ENCODE results near the gene OPN4.

Gene OPN4

GRCh38 chr10:86658261-86658741 lies 4.0 kb downstream of the OPN4 start:
- no peaks in the 10 kb centered on the region for H3K4me1 ChIP-seq (ENCODE audit: low read length)
- DNase-seq, result no peak
- peaks cover 32% of the 10 kb centered on the region for H3K27me3 ChIP-seq (replicated peaks; ENCODE audit: insufficient read depth, low read length)

GRCh38 chr10:86658751-86659150 lies 4.4 kb downstream of the OPN4 start:
- Histone ChIP-seq H3K27ac (ENCODE audit: low read length) (no peak overlapping the region), H4K20me1 (ENCODE audit: insufficient read depth, low read length) (no peaks in the 10 kb centered on the region), H2AFZ (ENCODE audit: low read length) (no peak overlapping the region), H3K79me2 (ENCODE audit: low read length) (no peaks in the 10 kb centered on the region), H3K4me2 (ENCODE audit: low read depth, low read length) (no peak overlapping the region), H3K27me3 (replicated peaks; ENCODE audit: insufficient read depth, low read length) (peaks cover 32% of the 10 kb centered on the region), H3K9me2 (replicated peaks; ENCODE audit: insufficient read depth, low read length) (no peaks in the 10 kb centered on the region), H3F3A (ENCODE audit: insufficient read depth, low read length) (no peaks in the 10 kb centered on the region), H3K4me1 (ENCODE audit: low read length) (no peaks in the 10 kb centered on the region), H3K36me3 (replicated peaks; ENCODE audit: insufficient read depth, low read length) (no peaks in the 10 kb centered on the region), H3K9ac (ENCODE audit: low read length) (no peak overlapping the region), H3K9me3 (replicated peaks; ENCODE audit: insufficient read depth, low read length) (no peaks in the 10 kb centered on the region), H3K4me3 (ENCODE audit: low read length) (no peak overlapping the region)
- TF ChIP-seq EZH2 (optimal IDR thresholded peaks at IDR 0.05; ENCODE audit: low read depth, low read length) (no peak), EZH2phosphoT487 (IDR thresholded peaks at IDR 0.05; ENCODE audit: low read length) (no peak)
- TF ChIP-seq, protein P1, sequence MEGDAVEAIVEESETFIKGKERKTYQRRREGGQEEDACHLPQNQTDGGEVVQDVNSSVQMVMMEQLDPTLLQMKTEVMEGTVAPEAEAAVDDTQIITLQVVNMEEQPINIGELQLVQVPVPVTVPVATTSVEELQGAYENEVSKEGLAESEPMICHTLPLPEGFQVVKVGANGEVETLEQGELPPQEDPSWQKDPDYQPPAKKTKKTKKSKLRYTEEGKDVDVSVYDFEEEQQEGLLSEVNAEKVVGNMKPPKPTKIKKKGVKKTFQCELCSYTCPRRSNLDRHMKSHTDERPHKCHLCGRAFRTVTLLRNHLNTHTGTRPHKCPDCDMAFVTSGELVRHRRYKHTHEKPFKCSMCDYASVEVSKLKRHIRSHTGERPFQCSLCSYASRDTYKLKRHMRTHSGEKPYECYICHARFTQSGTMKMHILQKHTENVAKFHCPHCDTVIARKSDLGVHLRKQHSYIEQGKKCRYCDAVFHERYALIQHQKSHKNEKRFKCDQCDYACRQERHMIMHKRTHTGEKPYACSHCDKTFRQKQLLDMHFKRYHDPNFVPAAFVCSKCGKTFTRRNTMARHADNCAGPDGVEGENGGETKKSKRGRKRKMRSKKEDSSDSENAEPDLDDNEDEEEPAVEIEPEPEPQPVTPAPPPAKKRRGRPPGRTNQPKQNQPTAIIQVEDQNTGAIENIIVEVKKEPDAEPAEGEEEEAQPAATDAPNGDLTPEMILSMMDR (IDR thresholded peaks at IDR 0.05; ENCODE audit: low read length), result no peak
- DNase-seq, result no peak

More at GRCh38 chr10:86658261-86658741, 4.0 kb downstream of the OPN4 start:
- no peaks in the 10 kb centered on the region for H3K9me3 ChIP-seq (replicated peaks; ENCODE audit: insufficient read depth, low read length)
- H3K9ac ChIP-seq (ENCODE audit: low read length), result no peak overlapping the region
- no peak overlapping the region for H3K27ac ChIP-seq (ENCODE audit: low read length)
- no peaks in the 10 kb centered on the region for H3K36me3 ChIP-seq (replicated peaks; ENCODE audit: insufficient read depth, low read length)
- H3K79me2 ChIP-seq (ENCODE audit: low read length), result no peaks in the 10 kb centered on the region
- H3K9me2 ChIP-seq (replicated peaks; ENCODE audit: insufficient read depth, low read length), result no peaks in the 10 kb centered on the region
- H2AFZ ChIP-seq (ENCODE audit: low read length), result no peak overlapping the region
- H4K20me1 ChIP-seq (ENCODE audit: insufficient read depth, low read length), result no peaks in the 10 kb centered on the region
- no peak for TF ChIP-seq EZH2phosphoT487 (IDR thresholded peaks at IDR 0.05; ENCODE audit: low read length)
- TF ChIP-seq, protein P1 (IDR thresholded peaks at IDR 0.05; ENCODE audit: low read length), result no peak
- TF ChIP-seq EZH2 (optimal IDR thresholded peaks at IDR 0.05; ENCODE audit: low read depth, low read length), result no peak
- no peaks in the 10 kb centered on the region for H3F3A ChIP-seq (ENCODE audit: insufficient read depth, low read length)
- no peak overlapping the region for H3K4me2 ChIP-seq (ENCODE audit: low read depth, low read length)
- H3K4me3 ChIP-seq (ENCODE audit: low read length), result no peak overlapping the region

GRCh38 chr10:86659161-86659691 lies 4.9 kb downstream of the OPN4 start:
- Histone ChIP-seq H3K9ac (ENCODE audit: low read length) (no peak overlapping the region), H3K4me2 (ENCODE audit: low read depth, low read length) (no peak overlapping the region), H3K79me2 (ENCODE audit: low read length) (no peaks in the 10 kb centered on the region), H3K27ac (ENCODE audit: low read length) (no peak overlapping the region), H3F3A (ENCODE audit: insufficient read depth, low read length) (no peaks in the 10 kb centered on the region), H3K36me3 (replicated peaks; ENCODE audit: insufficient read depth, low read length) (no peaks in the 10 kb centered on the region), H3K27me3 (replicated peaks; ENCODE audit: insufficient read depth, low read length) (peaks cover 32% of the 10 kb centered on the region), H3K4me3 (ENCODE audit: low read length) (no peak overlapping the region), H3K9me2 (replicated peaks; ENCODE audit: insufficient read depth, low read length) (no peaks in the 10 kb centered on the region), H4K20me1 (ENCODE audit: insufficient read depth, low read length) (no peaks in the 10 kb centered on the region), H2AFZ (ENCODE audit: low read length) (no peak overlapping the region), H3K4me1 (ENCODE audit: low read length) (no peaks in the 10 kb centered on the region), H3K9me3 (replicated peaks; ENCODE audit: insufficient read depth, low read length) (no peaks in the 10 kb centered on the region)
- DNase-seq, result no peak
- no peak for TF ChIP-seq EZH2phosphoT487 (IDR thresholded peaks at IDR 0.05; ENCODE audit: low read length)
- TF ChIP-seq, protein P1 (IDR thresholded peaks at IDR 0.05; ENCODE audit: low read length), result no peak
- no peak for TF ChIP-seq EZH2 (optimal IDR thresholded peaks at IDR 0.05; ENCODE audit: low read depth, low read length)

All from MM.1S (cell line).